GM10847 (cell line): ENCODE results near the gene CTBP1.

Experiments
- POLR2A ChIP-seq: IDR thresholded peaks from 2 replicates; pipeline ENCODE4 v1.6.1; 2011; ENCODE audit not compliant: insufficient read length; ENCODE audit errors: extremely low read depth

The CTBP1 gene

GRCh38 chr4:1226598-1226997 lies 22.3 kb downstream of the CTBP1 start:
- TF ChIP-seq POLR2A = no peak

- no peak for TF ChIP-seq POLR2A
Measured at GRCh38 chr4:1226144-1226481, 22.8 kb downstream of the CTBP1 start.

- TF ChIP-seq POLR2A = no peak
Measured at GRCh38 chr4:1225272-1226143, 23.4 kb downstream of the CTBP1 start.

- no peak for TF ChIP-seq POLR2A
Measured at GRCh38 chr4:1223841-1224809, 24.8 kb downstream of the CTBP1 start.

GRCh38 chr4:1222938-1223690 lies 25.8 kb downstream of the CTBP1 start:
- no peak for TF ChIP-seq POLR2A

GRCh38 chr4:1222036-1222789 lies 26.7 kb downstream of the CTBP1 start:
- no peak for TF ChIP-seq POLR2A

GRCh38 chr4:1221155-1221870 lies 27.6 kb downstream of the CTBP1 start:
- no peak for TF ChIP-seq POLR2A

- no peak for TF ChIP-seq POLR2A
Measured at GRCh38 chr4:1220566-1220965, 28.4 kb downstream of the CTBP1 start.

GRCh38 chr4:1219566-1219950 lies 29.4 kb downstream of the CTBP1 start:
- no peak for TF ChIP-seq POLR2A

GRCh38 chr4:1218634-1219565 lies 30.0 kb downstream of the CTBP1 start:
- TF ChIP-seq POLR2A = no peak

GRCh38 chr4:1217366-1217765 lies 31.6 kb downstream of the CTBP1 start:
- TF ChIP-seq POLR2A = no peak

- TF ChIP-seq POLR2A = no peak
Measured at GRCh38 chr4:1216869-1217294, 32.0 kb downstream of the CTBP1 start.

GRCh38 chr4:1216076-1216614 lies 32.8 kb downstream of the CTBP1 start:
- TF ChIP-seq POLR2A = no peak
